Hepatic stellate cell (primary cell): Measurements from ENCODE around the gene KCNJ10.
"Not testable (repeated sequence)": the region's sequence is repeated elsewhere in the genome, so short reads cannot be mapped to it uniquely, and the experiment has no call there.

Experiments used
- DNase-seq: peaks from one replicate; pipeline ENCODE4 v3.0.0; 2011; ENCODE audit warnings: low spot score

The KCNJ10 gene

DNA sequence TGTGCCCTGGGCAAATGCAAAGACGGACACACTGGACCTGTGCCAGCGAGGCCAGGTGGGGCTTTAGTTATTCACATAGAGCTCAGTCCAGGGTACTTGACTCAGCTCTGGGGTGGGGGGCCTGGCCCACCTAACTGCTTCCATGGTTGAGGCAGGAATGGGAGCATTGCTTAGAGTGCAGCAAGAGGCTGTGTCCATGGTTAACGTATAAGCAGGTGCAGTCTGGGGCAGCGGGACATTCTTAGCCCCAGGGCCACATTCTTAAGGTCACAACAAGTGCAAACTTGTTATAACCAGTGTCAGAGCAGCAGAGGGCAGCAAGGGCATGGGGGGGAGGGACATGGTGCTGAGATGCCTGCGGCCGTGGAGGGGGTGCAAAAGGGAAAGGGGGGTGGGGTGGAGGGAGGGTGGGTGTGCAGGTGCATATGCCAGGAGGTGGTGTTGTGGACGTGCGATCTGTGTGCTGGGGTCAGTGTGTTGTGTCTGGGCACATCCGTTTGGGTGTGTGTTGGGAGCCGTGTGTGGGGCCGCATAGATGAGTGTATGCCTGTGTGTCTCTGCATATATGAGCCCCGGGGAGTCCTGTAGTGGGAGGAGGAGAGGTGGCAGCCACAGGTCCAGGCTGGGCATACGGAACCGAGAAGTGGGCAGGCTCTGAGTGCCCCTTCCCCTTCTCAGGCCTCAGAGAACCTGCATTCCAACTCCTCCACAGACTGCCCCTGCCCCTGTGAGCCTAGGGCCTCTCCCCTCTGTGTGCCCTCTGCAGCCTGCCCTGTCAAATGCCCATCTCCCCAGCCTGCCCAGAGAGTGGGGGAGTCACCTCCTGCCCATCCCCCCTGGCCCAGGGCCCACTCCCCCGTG is 8.4 kb downstream of the KCNJ10 start:
- DNase-seq: no peak

DNA sequence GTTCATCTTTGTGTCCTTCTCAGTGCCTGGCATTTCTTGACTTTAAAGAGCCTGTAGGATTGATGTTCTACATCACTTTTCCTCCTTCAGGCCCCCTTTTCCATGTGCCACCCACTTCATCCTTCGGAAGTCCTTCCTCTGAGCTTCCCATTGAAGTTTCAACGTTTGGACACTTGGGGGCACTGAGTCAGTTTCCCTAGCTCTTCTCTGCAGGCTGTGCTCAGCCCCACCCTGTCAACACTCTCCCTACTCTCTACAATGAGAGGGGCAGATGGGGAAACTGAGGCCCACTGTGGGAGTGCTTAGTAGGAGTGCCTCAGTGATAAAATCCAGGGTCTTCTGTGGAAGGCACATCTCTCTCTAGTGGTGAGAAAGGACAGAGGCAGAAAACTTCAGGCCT is 11.9 kb downstream of the KCNJ10 start:
- no peak for DNase-seq

DNA sequence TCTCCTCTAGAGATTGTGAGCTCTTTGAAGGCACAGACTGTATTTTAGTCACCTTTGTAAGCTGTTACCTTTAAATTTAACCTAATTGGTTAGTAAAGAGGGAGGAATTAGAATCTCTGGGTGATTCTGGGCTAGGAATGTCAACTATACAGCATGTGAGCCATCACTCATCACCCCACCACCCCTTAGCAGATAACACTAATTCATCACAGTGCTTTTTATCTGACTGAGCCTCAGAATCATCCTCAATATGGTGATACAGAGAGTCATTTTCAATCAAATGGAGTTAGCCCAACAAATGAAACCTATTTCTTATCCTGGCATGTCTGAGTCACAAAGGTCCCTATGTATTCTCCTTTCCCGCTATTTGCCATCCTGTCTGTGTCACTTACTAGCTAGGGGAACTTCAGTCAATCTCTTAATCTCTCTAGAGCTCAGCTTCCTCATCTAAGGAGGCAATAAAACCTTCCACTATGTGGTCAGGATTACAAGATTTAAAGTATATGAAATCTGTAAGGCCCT is 13.3 kb downstream of the KCNJ10 start:
- no peak for DNase-seq

DNA sequence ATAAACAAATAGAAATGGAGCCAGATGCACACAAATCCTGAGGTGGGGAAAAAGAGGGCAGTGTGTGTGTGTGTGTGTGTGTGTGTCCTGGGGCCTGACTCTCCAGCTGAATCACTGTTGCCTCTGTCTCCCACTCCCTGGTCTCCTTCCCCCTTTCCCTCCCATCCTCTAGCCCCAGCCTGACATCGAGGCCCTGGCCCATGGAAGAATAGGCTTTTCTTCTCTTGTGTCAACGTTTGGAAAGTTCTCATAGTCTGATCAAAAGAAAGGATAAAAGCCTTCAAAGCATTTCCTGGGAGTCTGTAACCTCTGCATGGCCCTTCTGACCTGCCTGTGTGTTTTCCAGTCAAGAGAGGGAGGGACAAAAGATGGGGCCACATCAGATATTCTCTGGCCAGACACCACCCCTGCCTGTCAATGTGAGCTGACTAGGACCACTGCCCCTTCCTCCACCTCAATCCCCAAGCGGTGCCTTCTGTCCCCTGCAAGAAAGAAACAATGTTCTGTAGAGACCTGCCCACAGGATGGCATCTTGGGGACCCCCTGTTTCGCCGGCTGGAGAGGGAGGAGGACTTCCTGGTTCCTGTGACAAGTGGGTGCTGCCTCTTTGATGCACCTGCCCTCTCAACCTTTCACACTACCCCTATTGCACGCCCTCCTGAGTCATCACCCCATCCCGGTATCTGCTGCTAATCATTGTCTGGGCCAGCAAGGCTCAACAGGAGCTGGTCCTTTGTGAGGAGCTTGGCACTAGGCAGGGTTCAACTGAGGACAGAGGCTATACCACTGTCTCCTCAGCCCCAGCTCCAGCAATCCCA is 16.2 kb downstream of the KCNJ10 start:
- no peak for DNase-seq

DNA sequence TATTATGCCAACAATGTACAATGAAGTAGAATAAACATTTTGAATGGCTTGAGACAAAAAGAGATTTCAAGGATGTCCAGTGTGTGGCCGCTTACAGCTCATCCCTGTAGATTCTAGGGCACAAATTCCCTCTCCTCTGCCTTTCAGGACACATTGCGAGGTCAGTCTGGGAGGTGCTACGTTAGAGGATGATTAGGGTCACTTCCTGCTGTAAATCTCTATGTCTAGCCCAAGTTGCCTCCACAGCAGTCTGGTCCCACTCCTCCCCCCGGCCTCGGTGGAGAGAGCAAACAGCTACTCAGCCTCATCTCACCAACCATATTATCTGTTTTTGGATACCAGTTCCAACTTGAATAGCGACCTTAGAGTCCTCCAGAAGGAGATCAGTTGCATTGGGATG is 17.0 kb downstream of the KCNJ10 start:
- no peak for DNase-seq

DNA sequence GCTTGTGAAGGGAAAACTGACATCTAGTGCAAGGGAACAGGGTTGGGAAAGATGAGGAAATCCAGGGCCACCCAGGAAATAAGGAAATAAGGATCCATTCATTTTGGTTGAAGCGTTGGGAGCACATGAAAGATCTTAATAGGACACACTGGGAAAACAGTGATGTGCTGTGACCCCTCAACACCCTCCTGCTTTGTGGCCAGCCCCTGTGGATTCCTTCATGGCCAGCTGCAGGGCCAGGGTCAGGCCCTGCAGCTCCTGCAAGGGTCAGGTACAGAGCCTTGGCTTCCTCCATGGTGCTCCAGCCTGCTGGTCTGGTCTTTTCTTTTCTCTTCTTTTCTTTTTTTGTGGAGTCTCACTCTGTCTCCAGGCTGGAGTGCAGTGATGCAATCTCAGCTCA is 19.3 kb downstream of the KCNJ10 start:
- DNase-seq: no peak

DNA sequence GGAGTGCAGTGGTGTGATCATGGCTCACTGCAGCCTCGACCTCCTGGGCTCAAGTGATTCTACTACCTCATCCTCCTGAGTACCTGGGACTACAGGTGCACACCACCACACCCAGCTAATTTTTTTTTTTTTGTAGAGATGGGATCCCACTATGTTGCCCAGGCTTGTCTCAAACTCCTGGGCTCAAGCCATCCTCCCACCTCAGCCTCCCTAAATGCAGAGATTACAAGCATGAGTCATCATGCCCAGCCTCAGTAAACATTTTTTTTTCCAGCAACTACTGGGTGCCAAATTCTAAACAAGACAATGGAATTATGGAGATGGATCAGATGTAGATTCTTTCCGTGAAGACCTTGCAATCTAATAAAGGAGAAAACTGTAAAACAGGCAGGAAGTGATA is 19.8 kb downstream of the KCNJ10 start:
- DNase-seq: not testable (repeated sequence)

DNA sequence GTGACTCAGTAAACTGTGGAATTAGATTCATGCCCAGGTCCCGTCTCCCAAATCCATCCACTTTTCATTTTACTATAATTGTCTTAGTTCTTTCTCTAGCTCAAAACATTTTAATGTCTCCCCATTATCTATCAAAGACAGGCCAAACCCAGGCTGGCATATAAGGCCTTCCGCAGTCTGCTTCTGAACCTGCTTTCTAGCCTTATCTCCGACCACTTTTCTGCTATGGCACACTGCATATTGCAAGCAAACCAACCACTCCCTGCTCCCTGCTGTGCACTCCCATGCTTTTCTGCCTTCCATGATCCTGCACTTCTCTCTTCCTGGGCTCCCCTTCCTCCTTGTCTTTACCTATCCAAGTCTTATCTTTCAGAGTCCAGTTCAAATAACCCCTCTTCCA is 20.9 kb downstream of the KCNJ10 start:
- no peak for DNase-seq

DNA sequence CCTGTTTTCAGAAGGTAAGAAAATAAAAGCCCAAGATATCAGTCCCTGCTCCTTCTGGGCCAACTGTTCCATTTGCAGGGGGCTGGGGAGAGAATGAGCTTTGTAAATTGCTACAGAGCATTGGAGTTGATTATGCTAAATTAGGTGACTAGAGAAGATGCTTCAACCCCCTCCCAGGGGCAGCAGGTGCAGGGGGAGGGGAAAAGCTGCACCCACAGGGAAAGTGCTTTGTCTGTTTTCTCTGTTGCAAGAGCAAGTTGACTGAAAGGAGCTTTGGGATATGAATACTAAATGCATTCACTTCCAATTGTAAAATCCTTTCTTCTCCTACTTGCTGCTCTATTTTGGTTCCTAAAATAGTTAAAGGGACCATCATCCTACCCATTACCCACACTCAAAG is 21.6 kb downstream of the KCNJ10 start:
- no peak for DNase-seq

DNA sequence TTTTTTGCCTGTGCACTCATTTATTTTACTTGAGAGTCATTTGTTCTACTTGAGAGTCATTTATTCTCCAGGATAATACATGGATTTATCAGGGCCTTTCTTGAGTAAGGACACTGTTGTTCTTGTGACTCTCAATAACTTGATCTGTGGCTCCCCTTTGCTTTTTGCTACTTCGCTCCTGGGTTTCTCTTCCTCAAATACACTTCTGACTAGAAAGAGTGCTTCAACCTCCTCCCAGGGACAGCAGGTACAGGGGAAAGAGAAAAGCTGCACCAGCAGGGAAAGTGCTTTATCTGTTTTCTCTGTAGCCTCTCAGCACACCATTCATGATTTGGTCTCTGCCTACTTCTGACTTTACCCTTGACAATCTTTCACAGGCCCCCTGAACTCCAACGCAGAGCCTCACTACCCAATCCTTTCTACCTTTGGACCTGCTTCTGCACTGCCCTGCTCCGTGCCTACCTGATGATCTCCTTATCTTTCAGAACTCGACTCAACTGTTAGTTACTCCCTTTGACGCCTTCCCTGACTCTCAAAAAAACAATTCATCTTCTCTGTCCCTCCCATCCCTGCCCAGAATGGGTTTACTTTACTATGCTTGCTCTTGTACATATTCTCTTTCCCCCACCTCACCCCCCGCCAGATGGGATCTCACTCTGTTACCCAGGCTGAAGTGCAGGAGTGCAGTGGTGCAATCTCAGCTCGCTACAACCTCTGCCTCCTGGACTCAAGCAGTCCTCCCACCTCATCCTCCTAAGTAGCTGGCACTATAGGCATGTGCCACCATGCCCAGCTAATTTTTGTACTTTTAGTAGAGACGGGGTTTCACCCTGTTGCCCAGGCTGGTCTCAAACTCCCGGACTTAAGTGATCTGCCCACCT is 22.6 kb downstream of the KCNJ10 start:
- DNase-seq: no peak

DNA sequence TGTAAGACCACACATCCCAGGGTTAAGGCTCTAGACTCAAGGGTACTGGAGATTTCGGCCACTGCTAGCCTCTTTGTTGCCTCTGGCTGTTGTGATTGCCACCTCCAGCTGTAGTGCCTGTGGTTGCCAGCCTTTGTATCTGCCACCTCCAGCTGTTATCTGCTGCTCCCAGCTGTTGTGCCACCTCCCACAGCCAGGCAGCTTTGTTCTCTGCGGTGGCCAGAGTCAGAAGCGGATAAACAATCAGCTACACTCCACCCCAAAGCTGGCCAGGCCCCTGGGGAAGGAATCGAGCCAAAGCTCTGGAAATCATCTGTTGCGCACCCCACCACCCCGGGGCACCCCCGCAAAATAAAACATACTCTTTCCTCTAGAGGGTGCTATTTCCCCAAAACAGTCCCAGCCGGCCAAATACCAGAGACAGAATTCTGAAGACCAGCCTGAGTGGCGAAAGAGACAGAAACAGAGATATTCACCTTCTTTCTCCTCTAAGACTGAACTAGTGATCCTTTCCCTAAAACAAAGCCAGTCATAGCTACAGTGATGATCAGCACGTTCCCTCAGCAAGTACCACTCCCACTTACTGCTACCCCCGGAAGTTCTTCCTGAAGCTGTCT is 23.4 kb downstream of the KCNJ10 start:
- peak; percentile 70 for DNase-seq

DNA sequence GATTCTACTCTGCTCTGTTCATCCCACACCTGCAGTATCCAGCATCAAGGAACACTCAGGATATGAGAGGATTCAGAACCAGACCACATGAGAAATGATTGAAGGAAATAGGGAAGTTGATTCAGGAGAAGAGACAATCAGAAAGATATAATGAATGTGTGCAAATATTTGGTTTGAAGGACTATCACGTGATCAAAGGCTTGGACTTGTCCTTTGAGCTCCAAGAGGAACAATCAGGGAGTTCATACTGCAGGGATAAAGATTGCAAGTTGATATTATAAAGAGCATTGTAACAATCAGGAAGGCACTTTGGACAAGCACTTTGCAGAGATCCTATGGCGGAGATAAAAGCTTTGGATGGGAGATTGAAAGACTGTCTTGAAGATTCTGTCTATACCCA is 24.3 kb downstream of the KCNJ10 start:
- DNase-seq: no peak

DNA sequence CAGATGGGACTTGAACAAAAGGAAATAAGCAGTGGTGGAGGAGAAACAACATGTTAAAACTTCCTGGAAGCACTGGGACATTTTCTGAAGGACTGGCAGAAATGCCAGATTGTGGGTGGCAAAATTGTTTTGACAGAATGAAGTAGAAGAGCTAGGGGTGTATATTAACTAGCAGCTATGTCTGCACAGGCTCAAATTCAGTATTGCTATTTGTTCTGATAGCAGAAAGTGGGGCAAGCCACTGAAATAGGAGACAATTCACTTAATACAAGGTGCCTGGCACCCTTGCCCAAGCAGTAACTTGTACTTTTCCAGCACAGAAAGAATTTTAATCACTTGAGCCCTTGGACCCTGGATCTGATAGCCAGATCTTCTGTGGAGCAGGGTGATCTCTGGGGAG is 26.4 kb downstream of the KCNJ10 start:
- no peak for DNase-seq

DNA sequence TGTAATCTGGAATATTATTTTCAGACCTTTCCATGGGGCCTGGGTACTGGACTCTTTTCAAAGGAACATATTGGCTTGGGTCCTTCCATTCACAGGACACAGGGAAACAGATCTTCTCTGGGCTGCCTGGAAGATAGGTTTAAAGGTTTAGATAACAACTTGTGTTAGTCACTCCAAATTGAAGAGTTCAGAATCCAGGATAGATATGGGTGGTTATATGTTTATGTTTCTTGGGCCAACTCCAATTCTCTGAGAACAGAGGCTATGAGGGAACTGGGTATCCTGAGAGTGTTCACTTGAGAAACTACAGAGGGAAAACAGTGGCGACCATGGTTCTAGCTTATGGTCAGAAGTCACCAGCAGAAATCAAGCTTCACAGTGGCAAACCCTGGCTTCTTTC is 29.5 kb downstream of the KCNJ10 start:
- DNase-seq: no peak

DNA sequence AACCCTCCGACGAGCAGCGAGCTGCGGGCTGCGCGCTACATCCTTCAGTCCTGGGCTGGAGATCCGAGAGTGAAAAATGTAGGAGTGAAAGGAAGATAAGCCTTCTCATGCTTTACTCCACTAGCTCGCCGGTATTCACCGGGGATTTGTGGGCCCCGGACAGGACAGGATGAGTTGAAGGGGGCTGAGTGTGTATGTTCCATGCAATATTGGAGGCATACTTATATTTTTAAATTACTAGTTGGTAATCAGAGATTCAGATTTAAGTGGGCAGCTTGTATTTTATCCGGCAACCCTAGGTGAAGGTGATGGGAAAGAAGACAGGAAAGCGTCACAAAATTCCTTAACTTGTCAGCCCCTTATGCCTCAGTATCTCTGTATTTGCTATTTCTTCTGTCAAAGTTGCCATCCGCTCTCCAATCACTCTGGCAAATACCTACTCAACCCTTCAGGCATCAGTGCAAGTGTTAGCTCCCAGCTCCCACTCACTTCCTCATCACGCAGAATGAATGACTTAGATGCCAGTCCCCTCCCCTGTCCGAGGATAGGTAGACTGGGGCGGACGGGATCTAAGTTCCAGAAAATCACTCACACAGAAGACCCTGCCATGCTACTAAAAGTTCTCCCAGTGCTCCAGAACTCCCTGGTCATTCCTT is 37.7 kb downstream of the KCNJ10 start:
- no peak for DNase-seq

DNA sequence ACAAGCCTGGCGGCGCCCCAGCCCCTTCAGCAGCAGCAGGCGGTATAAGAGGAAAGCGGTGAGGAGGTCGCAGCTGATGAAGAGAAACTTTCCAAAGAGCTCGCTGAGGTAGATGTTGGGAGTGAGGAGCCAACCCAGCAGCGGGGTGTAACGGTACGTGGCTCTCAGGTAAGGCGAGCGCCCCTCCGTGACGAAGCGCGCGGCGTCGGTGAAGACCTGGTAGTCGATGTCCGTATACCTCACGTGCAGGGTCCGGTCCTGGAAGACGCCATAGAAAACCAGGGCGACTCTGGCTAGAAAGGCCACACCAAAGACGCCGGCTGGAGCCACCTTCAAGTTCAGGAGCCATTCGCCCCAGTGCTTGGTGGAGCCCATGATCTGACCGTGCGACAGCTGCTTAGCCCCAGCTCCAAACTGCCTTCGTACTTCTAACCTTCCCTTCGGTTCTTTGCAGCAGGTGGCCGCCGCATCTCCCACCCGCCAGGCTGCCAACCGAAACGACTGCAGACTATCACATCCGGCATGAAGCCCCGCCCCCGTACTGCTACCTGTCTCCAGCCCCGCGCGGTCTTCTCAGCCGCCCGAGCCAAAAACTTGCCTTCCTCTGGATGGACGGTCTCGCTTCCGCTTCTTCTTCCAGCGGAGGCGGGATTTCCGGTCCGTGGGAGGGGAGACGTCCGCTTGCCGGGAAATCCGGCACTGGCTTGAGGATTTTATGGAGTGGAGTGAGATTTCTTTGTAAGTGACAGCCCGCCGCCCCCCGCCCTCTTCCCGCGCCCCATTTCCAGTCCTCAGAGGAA is 38.4 kb downstream of the KCNJ10 start, which contains the start of gene PIGM:
Gene PIGM (minus strand): TSS at position 626 of the 800 bp plus-strand sequence. CDS start 251 bp downstream, at position 375.
- DNase-seq: peak; percentile 89

DNA sequence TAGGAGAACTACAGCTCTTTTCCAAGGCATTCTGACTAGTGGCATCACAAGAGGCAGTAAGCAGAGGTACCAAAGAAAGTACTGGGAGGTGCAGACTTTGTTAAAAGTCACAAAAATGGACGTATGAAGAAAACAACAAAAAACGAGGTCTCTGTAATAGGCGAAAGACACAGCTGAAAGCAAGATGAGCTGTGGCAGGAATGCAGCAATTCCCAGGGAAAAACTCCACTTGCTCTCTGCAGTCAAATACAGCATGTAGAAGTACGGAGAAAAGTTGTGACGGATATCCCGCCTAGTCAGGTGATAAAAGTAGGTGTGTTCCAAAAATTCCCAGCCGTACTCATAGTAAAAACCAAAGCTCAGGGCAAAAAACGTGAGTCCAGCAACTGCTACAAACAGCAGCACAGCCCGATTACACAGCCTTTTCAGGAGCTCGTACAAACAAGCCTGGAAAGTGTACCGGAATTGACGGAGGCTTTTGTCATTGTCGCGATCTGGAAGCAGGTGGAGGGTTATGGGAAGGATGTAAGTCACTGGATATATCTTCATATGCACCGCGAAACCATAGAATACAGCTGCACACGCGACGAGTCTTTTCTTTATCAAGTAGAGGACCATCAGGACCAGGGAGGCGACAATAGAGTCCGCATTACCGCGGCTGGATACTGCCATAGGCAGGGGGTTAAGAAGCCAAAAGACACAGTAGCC is 39.1 kb downstream of the KCNJ10 start:
- DNase-seq: no peak

DNA sequence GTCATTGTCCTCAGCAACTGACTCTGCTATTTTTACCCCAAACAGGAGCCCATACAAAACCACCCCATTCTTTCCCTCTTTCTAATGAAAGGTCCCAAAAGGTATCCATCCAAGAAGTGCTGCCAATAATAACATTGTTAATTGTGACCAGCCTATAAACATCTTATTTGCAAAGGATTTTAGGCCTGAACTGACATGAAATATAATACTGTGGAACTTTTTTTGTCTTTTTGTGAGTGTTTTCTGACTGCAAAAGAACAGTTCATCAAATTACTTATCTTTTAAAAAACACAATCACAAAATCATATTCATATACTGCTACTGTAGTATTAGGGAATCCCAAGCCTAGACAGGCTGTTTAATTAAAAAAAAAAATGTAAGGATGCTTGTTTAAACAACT is 41.5 kb downstream of the KCNJ10 start:
- no peak for DNase-seq

DNA sequence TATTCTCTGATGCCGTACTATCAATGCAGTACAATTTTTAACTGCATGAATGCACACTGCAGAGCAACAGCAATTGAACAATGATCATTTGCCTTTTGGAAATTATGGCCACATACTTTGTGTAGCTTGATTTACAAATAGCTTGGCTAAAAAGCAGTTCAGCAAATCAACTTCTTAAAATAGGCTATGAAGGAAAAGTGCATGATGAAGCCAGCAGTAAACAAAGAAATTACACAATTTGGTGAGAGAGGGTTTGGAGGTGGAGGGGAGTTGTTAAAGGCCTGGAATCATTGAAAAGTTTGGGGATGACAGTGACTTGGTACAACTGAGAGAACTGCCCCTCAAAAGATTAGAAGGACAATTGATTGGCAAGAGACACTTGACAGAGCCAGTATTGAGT is 44.6 kb downstream of the KCNJ10 start:
- DNase-seq: no peak
